Spleen (tissue), 11 donors: ENCODE measurements around the gene EIF4H. TPM values are rescaled to one million over a fixed set of nuclear protein-coding genes. Genes with fewer than 3 reads are reported as not detected.

ENCODE experiments used
- DNase-seq: peaks from one replicate; pipeline ENCODE4 v3.0.0-alpha.2; 2020
- H3K27ac ChIP-seq, 8 donors: fragments of 200-600 bp; sonication (generic) in 7 of 8; 1 replicate in 4 of 8; 2 replicates in 4 of 8; pipeline versions ENCODE4 v1.5.0 to v1.8.0; 2016 to 2021; ENCODE audit warnings: inconsistent platforms in 4 of 8, mild to moderate bottlenecking in 4 of 8, moderate library complexity in 1 of 8
- H3K27me3 ChIP-seq, 7 donors: fragments of 200-600 bp; sonication (generic) in 6 of 7; replicated peaks in 1 of 7; 1 replicate in 4 of 7; 2 replicates in 3 of 7; pipeline versions ENCODE4 v1.5.0 to v1.8.0; 2016 to 2021; ENCODE audit warnings: inconsistent platforms in 3 of 7, mild to moderate bottlenecking in 1 of 7
- H3K36me3 ChIP-seq, 6 donors: fragments of 200-600 bp; sonication (generic) in 5 of 6; 1 replicate in 4 of 6; 2 replicates in 2 of 6; pipeline versions ENCODE4 v1.5.0 to v1.8.0; 2016 to 2021; ENCODE audit warnings: inconsistent platforms in 2 of 6
- H3K4me1 ChIP-seq, 6 donors: fragments of 200-600 bp; sonication (generic) in 5 of 6; 1 replicate in 3 of 6; 2 replicates in 3 of 6; pipeline versions ENCODE4 v1.5.0 to v1.8.0; 2016 to 2021; ENCODE audit warnings: inconsistent platforms in 3 of 6
- H3K4me3 ChIP-seq, 8 donors: fragments of 200-600 bp; sonication (generic) in 7 of 8; 1 replicate in 4 of 8; 2 replicates in 4 of 8; pipeline versions ENCODE4 v1.5.0 to v1.8.0; 2016 to 2021; ENCODE audit warnings: inconsistent platforms in 4 of 8, mild to moderate bottlenecking in 4 of 8, moderate library complexity in 2 of 8
- H3K9me3 ChIP-seq, 8 donors: fragments of 200-600 bp; sonication (generic) in 7 of 8; 1 replicate in 4 of 8; 2 replicates in 4 of 8; pipeline versions ENCODE4 v1.5.0 to v1.8.0; 2016 to 2021; ENCODE audit warnings: inconsistent platforms in 4 of 8
- CTCF ChIP-seq, 11 experiments: fragments of 200-600 bp in 7 of 11; fragments of 450-650 bp in 4 of 11; sonication (generic) in 4 of 11; IDR thresholded peaks in 8 of 11; conservative IDR thresholded peaks in 3 of 11; 1 replicate in 7 of 11; 2 replicates in 4 of 11; pipeline versions ENCODE4 v1.4.0 to v1.8.0; 2016 to 2021; ENCODE audit warnings: antibody characterized with exemption in 11 of 11, inconsistent platforms in 4 of 11, mild to moderate bottlenecking in 1 of 11
- POLR2A ChIP-seq, 3 donors: fragments of 450-650 bp; IDR thresholded peaks; one replicate each; pipeline ENCODE4 v1.5.1; 2017; ENCODE audit warnings: antibody characterized with exemption in 3 of 3, mild to moderate bottlenecking in 1 of 3
- POLR2AphosphoS5 ChIP-seq, 3 donors: sonication (generic); formaldehyde crosslinking; IDR thresholded peaks; one replicate each; pipeline ENCODE4 v1.5.1; 2017; ENCODE audit warnings: antibody characterized with exemption in 3 of 3
- WGBS, 5 donors: extraction: QIAGEN DNeasy Blood & Tissue Kit in 3 of 5; methylation state at CpG; one replicate each; pipeline versions ENCODE4 v1.1.5 to v1.1.7; 2013 to 2018; 5-methylcytosine and 5-hydroxymethylcytosine counted together
- intact Hi-C: fragments of 100-400 bp; cut with DNase I; formaldehyde crosslinking; loops from one replicate; pipeline ENCODE4 v1.15.0; 2023; ENCODE audit warnings: low total_unique reads
- polyA plus RNA-seq, 3 donors: library from polyadenylated mRNA; stranded (reverse); fragments of 200-250 nt; gene quantifications; one replicate each; pipeline ENCODE4 v1.2.1, GENCODE V29; 2013
- total RNA-seq, 7 donors: library from RNA; depleted of rRNA in 3 of 7; stranded (reverse); fragments of >200 nt in 3 of 7; fragmentation: NEBNext Ultra II Directional in 4 of 7; extraction: Animal tissue kit (Norgen Biotek cat#: 25700) in 4 of 7; gene quantifications; one replicate each; pipeline versions ENCODE4 v1.1.0 to v1.2.1, GENCODE V29; 2016 to 2021
- donor health status: healthy with polysubstance abuse.
- donor health status: DM: no; HTN: no; CAD: no; lungs with moderate emphysema.
- donor health status: DM: no; HTN: no; CAD: no.
- donor health status: Bipolar disorder and iron deficiency.
- donor health status: healthy.
- donor health status: DM: no; HTN: no; CAD: no.
- donor health status: DM: yes; HTN: yes; CAD: no.

Gene EIF4H
- total and polyA plus RNA-seq, 10 donors = 75.5 to 224 (median 185) TPM

- Histone ChIP-seq H3K4me1 (no peaks in the 10 kb centered on the region), H3K9me3 (peaks cover 0 to 13% (median 9%) of the 10 kb centered on the region in 8 donors), H3K27ac (no peak overlapping the region), H3K36me3 (no peaks in the 10 kb centered on the region), H3K27me3 (no peaks in the 10 kb centered on the region), H3K4me3 (no peak overlapping the region)
- DNase-seq = no peak
- intact Hi-C loops = no loop called here
- WGBS, 5 donors = 13 to 36% (median 18%) methylated on average over 1 of the region's 1 CpG
- TF ChIP-seq POLR2AphosphoS5 (IDR thresholded peaks at IDR 0.05) (no peak), CTCF (IDR thresholded peaks at IDR 0.05 in 8 of 11, conservative IDR thresholded peaks at IDR 0.05 in 3 of 11) (no peak), POLR2A (IDR thresholded peaks at IDR 0.05) (no peak)
Measured at GRCh38 chr7:74141705-74142104, 32.5 kb upstream of the EIF4H start.

- no peak for TF ChIP-seq POLR2A (IDR thresholded peaks at IDR 0.05)
- TF ChIP-seq POLR2AphosphoS5 (IDR thresholded peaks at IDR 0.05) = no peak
- no peak for TF ChIP-seq CTCF (IDR thresholded peaks at IDR 0.05 in 8 of 11, conservative IDR thresholded peaks at IDR 0.05 in 3 of 11)
- Histone ChIP-seq H3K27me3 (no peaks in the 10 kb centered on the region), H3K4me1 (no peaks in the 10 kb centered on the region), H3K27ac (no peak overlapping the region), H3K9me3 (peaks cover 0 to 13% (median 9%) of the 10 kb centered on the region in 8 donors), H3K36me3 (no peaks in the 10 kb centered on the region), H3K4me3 (no peak overlapping the region)
- 56 to 66% (median 58%) methylated on average over 6 of the region's 6 CpGs for WGBS, 5 donors
- intact Hi-C loops = no loop called here
- no peak for DNase-seq
Measured at GRCh38 chr7:74143383-74143782, 30.8 kb upstream of the EIF4H start.

GRCh38 chr7:74148491-74148890 lies 25.7 kb upstream of the EIF4H start:
- no peaks in the 10 kb centered on the region for H3K36me3 ChIP-seq
- TF ChIP-seq CTCF (IDR thresholded peaks at IDR 0.05 in 8 of 11, conservative IDR thresholded peaks at IDR 0.05 in 3 of 11) (no peak), POLR2AphosphoS5 (IDR thresholded peaks at IDR 0.05) (no peak), POLR2A (IDR thresholded peaks at IDR 0.05) (no peak)
- no peak overlapping the region for H3K27ac ChIP-seq
- H3K27me3 ChIP-seq = no peaks in the 10 kb centered on the region
- peaks cover 0 to 13% (median 9%) of the 10 kb centered on the region in 8 donors for H3K9me3 ChIP-seq
- WGBS, 5 donors = 83 to 100% (median 96%) methylated on average over 1 of the region's 1 CpG
- no peaks in the 10 kb centered on the region for H3K4me1 ChIP-seq
- no peak overlapping the region for H3K4me3 ChIP-seq
- intact Hi-C loops = no loop called here
- no peak for DNase-seq

- Histone ChIP-seq H3K36me3 (no peaks in the 10 kb centered on the region), H3K4me1 (no peaks in the 10 kb centered on the region), H3K27me3 (no peaks in the 10 kb centered on the region), H3K4me3 (no peak overlapping the region), H3K27ac (no peak overlapping the region), H3K9me3 (peaks cover 0 to 13% (median 9%) of the 10 kb centered on the region in 8 donors)
- TF ChIP-seq POLR2A (IDR thresholded peaks at IDR 0.05) (no peak), CTCF (IDR thresholded peaks at IDR 0.05 in 8 of 11, conservative IDR thresholded peaks at IDR 0.05 in 3 of 11) (no peak)
- no peak for DNase-seq
- intact Hi-C loops = no loop called here
- WGBS, 5 donors = 90 to 98% (median 96%) methylated on average over 5 of the region's 5 CpGs
Measured at GRCh38 chr7:74149071-74149470, 25.1 kb upstream of the EIF4H start.
